ENCODE results near the gene LYPD3.
"Not testable (repeated sequence)": the region's sequence is repeated elsewhere in the genome, so short reads cannot be mapped to it uniquely, and the experiment has no call there.

The LYPD3 gene

DNA sequence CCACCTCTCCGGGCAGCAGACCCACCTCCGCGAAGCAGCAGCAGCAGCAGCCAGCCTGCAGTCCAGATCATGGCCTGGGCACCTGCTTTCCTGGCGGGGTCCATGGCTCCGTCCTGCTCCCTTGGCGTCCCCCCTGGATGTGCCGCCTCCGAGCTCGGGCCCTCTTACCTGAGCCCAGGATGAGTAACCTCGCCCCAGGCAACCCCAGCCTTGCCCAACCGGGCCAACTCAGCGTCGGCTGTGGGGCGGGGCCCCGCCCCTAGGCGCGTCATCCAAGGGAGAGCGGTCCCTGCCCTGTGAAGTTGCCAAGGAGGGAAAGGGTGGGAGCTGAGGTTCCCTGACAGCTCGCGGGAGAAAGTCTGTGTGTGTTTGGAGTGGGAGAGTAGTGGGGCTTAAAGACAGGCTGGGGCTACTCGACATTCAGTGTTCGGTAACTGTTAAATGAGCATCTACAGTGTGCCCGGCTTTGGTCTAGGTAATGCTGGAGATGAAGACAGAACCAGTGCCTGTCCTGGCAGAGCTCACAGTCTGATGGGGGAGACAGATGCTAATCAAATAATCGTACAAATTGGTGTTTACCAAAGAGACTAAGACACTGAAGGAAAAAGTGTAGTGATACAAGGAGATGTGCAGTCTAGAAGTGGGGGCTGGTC, at the start of gene LYPD3:
Gene LYPD3 (minus strand): TSS at position 141 of the 653 bp plus-strand sequence. CDS start 37 bp downstream, at position 104.
- H3K27me3 ChIP-seq (replicated peaks; ENCODE audit: control insufficient read depth, insufficient read depth, low read length): no peaks in the 10 kb centered on the region; the same call in 1 of the 2 replicates
- H3K36me3 ChIP-seq (ENCODE audit: control insufficient read depth, insufficient read depth, low read length): no peaks in the 10 kb centered on the region
- no peak for DNase-seq (ENCODE audit: extremely low read depth, insufficient read length)
- H3K4me3 ChIP-seq (replicated peaks; ENCODE audit: low read depth, low read length): no peak within 1 kb of the TSS; the same call in 1 of the 2 replicates
- TF ChIP-seq CTCF (IDR thresholded peaks at IDR 0.05; ENCODE audit: insufficient read depth, low read length, poor library complexity, severe bottlenecking): no peak

- not testable (repeated sequence) for DNase-seq (ENCODE audit: extremely low read depth, insufficient read length); H3K27me3 ChIP-seq (replicated peaks; ENCODE audit: control insufficient read depth, insufficient read depth, low read length); H3K36me3 ChIP-seq (ENCODE audit: control insufficient read depth, insufficient read depth, low read length); H3K4me3 ChIP-seq (replicated peaks; ENCODE audit: low read depth, low read length)
Observed at GRCh38 chr19:43512399-43512798, 47.0 kb upstream of the LYPD3 start.

- H3K4me3 ChIP-seq (replicated peaks; ENCODE audit: low read depth, low read length): no peak overlapping the region
- DNase-seq (ENCODE audit: extremely low read depth, insufficient read length): no peak
- TF ChIP-seq CTCF (IDR thresholded peaks at IDR 0.05; ENCODE audit: insufficient read depth, low read length, poor library complexity, severe bottlenecking): no peak
- peaks cover 2% of the 10 kb centered on the region for H3K36me3 ChIP-seq (ENCODE audit: control insufficient read depth, insufficient read depth, low read length)
- no peaks in the 10 kb centered on the region for H3K27me3 ChIP-seq (replicated peaks; ENCODE audit: control insufficient read depth, insufficient read depth, low read length)
Observed at GRCh38 chr19:43511324-43511723, 45.9 kb upstream of the LYPD3 start.

GRCh38 chr19:43510713-43511112, 45.3 kb upstream of the LYPD3 start:
- H3K27me3 ChIP-seq (replicated peaks; ENCODE audit: control insufficient read depth, insufficient read depth, low read length): no peaks in the 10 kb centered on the region
- DNase-seq (ENCODE audit: extremely low read depth, insufficient read length): no peak
- peaks cover 2% of the 10 kb centered on the region for H3K36me3 ChIP-seq (ENCODE audit: control insufficient read depth, insufficient read depth, low read length)
- no peak overlapping the region for H3K4me3 ChIP-seq (replicated peaks; ENCODE audit: low read depth, low read length)
- TF ChIP-seq CTCF (IDR thresholded peaks at IDR 0.05; ENCODE audit: insufficient read depth, low read length, poor library complexity, severe bottlenecking): no peak

- TF ChIP-seq CTCF (IDR thresholded peaks at IDR 0.05; ENCODE audit: insufficient read depth, low read length, poor library complexity, severe bottlenecking): no peak
- Histone ChIP-seq H3K36me3 (ENCODE audit: control insufficient read depth, insufficient read depth, low read length) (peaks cover 2% of the 10 kb centered on the region), H3K27me3 (replicated peaks; ENCODE audit: control insufficient read depth, insufficient read depth, low read length) (no peaks in the 10 kb centered on the region), H3K4me3 (replicated peaks; ENCODE audit: low read depth, low read length) (no peak overlapping the region)
- DNase-seq (ENCODE audit: extremely low read depth, insufficient read length): no peak
Observed at GRCh38 chr19:43507880-43508279, 42.5 kb upstream of the LYPD3 start.

- Histone ChIP-seq H3K27me3 (replicated peaks; ENCODE audit: control insufficient read depth, insufficient read depth, low read length) (no peaks in the 10 kb centered on the region), H3K4me3 (replicated peaks; ENCODE audit: low read depth, low read length) (no peak overlapping the region), H3K36me3 (ENCODE audit: control insufficient read depth, insufficient read depth, low read length) (peaks cover 2% of the 10 kb centered on the region)
- no peak for DNase-seq (ENCODE audit: extremely low read depth, insufficient read length)
- TF ChIP-seq CTCF (IDR thresholded peaks at IDR 0.05; ENCODE audit: insufficient read depth, low read length, poor library complexity, severe bottlenecking): no peak
Observed at GRCh38 chr19:43506629-43507028, 41.2 kb upstream of the LYPD3 start.

Data from GM06990 (cell line).